HS-27A (cell line): ENCODE measurements around the gene KLLN.
A peak's percentile ranks its signal among the peaks of the same experiment; 100 is the strongest.
"Not testable (repeated sequence)": the region's sequence is repeated elsewhere in the genome, so short reads cannot be mapped to it uniquely, and the experiment has no call there.

Experiments
- DNase-seq: peaks from one replicate; pipeline ENCODE4 v3.0.0-alpha.2; 2012; ENCODE audit warnings: low read depth, missing footprints

The KLLN gene

DNA sequence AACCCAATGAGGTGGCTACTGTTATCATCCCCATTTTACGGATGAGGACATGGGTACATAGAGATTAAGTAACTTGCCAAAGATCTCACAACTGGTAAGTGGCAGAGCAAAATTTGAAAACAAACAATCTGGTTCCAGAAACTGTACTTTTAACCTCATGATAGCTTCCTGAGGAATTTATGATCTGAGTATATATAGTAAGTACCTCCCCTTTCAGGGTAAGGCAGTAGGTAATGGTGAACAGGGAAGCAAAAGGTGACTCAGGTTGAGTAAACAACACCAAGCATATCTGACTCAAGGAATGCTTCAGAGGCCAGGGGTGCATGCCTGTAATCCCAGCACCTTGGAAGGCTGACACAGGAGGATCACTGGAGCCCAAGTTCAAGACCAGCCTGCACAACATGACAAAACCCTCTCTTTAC, 21.1 kb downstream of the KLLN start:
- no peak for DNase-seq

DNA sequence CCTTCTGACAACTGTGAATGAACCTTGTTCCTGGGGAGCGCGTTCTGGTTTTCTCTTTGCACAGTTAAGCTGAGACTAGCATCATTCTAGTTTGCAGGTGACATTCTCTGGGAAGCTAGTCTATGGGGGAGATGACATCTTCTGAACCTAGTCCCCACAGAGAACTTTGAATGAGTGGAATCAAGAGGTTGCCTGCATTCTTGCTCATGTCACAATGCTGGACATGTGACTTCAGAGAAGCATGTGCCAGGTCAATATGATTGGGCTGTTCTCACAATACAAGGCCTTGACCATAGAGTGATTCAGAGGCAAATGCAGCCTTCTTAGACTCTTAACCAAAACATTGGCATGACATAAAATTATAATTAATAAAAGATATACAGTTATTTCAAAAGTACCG, 22.1 kb downstream of the KLLN start:
- DNase-seq, result no peak

DNA sequence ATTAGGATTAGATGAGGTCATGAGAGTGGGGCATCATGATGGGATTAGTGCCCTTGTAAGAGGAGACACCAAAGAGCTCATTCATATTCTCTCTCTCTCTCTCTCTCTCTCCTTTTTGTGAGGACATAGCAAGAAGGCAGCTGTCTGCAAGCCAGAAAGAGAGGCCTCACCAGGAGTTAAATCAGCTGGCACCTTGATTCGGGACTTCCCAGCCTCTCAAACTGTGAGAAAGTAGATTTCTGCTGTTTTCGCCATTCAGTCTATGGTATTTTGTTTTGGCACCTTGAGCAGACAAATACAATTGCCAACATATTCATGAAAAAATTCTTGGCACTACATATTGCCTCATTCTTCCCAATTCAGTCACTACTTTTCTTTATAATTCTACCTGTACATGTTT, 24.7 kb downstream of the KLLN start:
- no peak for DNase-seq

DNA sequence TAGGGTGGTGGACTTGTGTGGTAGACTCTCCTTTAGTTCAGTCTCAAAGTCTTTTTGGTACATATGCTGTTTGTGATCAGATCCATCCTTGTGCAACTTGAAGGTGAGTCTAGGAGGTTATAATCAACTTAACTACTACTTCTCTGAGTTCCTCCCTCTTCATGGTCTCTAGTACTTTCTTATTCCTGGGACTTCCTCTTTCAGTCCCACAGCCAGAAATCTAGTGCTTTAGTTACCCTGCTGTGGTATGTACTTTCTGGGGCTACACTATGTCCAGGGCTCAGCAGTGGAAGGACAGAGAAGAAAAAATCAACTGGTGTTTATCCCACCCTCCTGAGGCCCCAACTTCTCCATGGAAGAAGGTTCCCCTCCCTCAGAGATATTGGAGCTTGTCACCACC, 25.9 kb downstream of the KLLN start:
- no peak for DNase-seq

DNA sequence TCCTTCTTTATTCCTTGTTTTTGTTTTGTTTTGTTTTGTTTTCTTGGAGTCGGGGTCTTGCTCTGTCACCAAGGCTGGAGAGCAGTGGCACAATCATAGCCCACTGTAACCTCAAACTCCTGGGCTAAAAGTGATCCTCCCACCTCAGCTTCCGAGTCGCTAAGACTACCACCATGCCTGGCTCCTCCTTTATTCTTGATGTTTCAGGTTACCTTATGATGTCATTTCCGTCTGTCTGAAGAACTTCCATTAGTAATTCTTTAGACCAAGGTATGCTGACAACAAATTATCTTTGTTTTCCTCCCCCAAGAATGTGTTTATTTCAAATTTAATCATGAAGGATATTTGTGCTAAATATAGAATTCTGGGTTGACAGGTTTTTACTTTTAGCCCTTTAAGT, 27.2 kb downstream of the KLLN start:
- no peak for DNase-seq

DNA sequence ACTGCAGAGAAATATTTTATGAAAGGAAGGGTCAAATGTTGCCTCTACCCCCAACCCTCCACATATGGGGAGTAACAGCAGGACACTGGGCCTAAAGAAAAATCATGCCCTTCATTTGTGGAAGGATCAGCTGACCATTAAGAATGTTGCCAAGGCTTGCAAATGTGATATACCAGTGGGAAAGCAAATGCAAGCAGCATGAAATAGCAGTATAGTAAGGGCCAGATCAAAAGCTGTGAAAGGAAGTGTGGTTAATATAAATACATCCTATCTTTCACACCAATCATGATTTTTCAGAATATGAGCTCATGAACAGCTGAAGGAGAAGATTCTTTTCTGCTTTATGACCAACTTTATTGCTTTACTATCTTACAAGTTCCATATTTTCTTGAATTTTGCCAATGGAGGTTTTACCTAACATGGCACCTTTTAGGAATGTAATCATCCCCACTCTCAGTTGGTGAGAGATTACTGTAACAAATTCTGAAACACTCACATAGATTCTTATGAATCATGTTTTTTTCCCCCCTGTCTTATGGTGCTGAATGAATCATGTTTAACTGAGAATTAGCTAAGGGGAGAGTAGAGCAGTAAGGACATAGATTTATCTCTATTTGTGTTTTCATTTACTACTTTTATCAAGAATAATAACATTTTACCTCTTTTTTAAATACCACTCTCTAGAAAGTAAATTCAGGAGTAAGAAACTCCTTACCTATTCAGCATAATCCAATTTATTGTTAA, 33.2 kb downstream of the KLLN start:
- no peak for DNase-seq

DNA sequence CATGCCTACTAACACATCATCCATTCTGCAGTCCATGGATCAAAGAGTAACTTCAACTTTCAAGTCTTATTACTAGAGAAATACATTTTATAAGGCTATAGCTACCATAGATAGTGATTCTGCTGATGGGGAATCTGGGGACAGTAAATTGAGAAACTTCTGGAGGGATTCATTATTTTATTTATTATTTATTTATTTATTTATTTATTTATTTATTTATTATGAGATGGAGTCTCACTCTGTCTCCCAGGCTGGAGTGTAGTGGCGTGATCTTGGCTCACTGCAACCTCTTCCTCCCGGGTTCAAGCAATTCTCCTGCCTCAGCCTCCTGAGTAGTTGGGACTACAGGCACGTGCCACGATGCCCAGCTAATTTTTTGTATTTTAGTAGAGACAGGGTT, 34.3 kb downstream of the KLLN start:
- DNase-seq, result not testable (repeated sequence)

DNA sequence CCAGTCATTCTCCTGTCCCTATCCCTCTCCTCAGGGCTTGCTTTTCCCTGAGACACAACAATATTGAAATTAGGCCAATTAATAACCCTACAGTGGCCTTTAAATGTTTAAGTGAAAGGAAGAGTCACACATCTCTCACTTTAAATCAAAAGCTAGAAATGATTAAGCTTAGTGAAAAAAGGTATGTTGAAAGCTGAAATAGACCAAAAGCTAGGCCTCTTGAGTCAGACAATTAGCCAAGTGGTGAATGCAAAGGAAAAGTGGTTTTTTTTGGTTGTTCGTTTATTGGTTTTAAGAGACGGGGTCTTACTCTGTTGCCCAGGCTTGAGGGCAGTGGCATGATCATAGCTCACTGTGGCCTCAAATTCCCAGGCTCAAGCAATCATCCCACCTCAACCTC, 35.7 kb downstream of the KLLN start:
- DNase-seq, result no peak

DNA sequence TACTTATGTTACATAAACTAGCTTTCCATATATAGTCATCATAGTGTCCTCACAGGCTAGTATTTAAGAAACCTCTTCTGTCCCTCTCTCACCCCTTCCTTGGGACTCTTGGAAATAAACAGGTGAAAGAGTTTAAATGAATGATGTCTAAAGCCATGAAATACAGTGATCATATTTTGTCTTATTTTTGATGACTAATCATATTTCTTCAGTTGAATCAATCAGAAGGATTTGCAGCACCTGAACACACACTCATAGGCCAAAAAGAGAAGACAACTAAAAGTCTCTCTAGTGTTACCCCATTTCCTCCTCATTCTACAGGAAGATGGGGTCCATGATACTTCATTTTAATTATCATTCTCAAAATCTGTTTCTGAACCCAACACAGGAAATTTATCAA, 36.7 kb downstream of the KLLN start:
- DNase-seq, result no peak

DNA sequence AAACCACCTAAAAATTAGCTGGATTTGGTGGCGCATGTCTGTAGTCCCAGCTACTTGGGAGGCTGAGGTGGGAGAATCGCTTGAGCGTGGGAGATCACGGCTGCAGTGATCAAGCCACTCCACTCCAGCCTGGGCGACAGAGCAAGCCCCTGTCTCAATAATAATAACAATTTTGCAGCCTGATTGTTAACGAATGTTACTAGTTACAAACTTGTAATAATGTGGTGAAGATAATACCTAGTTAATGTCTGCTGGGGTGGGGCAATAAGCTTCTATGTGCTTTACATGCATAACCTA, 44.1 kb downstream of the KLLN start:
- no peak for DNase-seq

DNA sequence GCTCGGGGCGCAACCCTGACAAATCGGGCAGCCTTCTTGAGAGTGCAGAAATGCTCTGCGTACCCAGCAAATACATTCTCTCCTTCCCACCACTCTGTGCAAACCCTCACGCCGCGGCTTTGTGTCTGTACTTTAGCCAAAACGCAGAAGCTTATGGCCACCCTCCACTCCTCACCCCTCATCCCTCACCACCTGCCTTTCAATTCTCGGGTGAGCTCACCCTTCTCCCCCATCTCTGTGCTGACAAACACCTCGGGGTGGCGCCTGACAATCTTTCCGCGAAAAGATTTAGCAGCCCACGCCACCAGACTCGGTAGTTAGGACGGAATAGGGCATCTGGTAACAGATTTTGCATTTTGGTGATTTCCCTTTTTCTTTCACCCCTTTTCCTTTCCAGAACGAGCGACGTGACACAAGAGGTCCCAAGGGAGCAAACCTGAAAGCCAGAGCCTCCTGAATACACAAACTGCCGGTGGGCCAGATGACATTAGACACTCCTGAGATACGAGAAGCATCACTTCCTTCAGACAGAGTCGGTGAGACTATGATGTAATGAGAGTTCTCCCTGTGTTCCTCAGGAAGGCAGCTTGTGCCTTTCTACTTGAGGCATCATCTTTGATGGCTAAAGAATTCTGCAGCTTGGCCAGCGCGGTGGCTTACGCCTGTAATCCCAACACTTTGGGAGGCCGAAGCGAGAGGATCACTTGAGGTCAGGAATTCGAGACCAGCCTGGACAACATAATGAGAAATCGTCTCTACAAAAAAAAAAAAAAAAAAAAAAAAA, 44.6 kb downstream of the KLLN start:
- DNase-seq, result no peak

DNA sequence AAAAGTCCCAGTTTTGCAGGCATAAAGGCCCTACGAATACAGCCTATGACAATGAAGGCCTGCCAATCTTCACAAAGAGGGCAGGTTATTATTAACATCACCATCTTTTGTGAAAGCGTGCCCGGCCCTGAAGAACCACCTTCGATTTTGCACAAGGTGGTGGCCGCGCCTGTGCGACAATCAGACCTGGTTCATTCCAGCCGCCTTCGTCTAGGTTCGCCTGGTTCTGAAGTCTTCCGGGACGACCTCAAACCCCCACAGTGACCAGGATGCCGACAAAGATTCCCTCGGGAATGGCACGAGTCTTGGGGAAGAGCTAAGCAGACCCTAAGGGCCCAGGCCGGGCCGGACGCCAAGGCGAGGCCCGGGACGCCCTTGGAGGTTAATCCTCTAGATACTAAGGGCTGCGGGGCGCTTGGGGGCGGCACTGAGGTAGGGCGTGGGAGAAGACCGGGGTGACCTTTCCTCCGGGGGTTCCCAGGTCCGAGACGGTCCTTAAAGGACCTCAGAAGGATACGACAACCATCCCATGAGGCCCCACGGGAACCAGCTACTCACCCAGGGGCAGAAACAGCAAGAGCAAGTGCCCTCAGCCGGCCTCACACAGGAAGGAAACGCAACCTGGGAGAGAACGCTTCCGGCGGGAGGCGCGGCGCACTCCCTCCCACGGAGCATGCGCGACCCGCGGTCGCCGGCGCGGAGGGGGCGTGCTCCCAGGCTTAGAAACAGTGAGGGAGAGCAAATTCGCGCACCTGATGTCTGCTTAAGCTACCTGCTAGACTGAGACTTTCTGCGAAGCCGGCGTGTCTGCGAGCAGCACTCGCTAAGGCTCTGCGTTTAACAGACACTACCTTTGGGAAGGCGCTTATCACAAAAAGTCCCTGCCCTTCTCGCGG, 45.5 kb downstream of the KLLN start, which contains the start of gene ATAD1:
Gene ATAD1, minus strand, starts transcription at position 618 of the 896 bp plus-strand sequence. CDS start 3,627 bp downstream, outside the sequence.
- peak; percentile 49 for DNase-seq

DNA sequence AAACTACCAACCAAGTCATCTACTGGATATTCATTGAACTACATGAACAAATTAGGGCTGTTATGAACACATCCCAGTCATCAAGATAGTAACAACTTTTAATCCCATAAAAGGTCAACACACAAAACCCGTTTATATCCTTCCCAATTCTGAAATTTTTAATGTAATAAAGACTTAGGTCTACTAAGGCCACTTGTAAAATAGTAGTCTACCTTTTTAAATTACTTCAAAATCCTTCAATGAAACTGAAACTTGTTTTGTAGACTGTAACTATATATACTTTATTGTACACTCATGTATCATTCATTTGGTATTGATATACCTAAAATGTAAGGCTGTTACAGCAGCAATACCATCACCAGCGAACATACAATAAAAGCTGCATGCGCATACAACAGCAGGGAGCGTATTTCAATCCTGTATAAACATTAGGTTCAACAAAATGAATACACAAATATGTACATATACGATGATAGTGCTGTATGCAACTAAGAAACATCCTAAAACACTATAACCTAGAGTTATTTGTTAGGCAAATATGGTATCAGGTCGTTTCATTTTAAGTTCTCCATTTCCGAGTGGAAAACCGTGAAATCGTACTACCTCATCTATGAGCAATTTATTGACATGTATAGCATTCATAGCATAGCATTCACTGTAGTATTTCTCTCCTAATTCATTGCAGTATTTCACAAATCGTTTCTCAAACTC, 46.3 kb downstream of the KLLN start:
- no peak for DNase-seq

DNA sequence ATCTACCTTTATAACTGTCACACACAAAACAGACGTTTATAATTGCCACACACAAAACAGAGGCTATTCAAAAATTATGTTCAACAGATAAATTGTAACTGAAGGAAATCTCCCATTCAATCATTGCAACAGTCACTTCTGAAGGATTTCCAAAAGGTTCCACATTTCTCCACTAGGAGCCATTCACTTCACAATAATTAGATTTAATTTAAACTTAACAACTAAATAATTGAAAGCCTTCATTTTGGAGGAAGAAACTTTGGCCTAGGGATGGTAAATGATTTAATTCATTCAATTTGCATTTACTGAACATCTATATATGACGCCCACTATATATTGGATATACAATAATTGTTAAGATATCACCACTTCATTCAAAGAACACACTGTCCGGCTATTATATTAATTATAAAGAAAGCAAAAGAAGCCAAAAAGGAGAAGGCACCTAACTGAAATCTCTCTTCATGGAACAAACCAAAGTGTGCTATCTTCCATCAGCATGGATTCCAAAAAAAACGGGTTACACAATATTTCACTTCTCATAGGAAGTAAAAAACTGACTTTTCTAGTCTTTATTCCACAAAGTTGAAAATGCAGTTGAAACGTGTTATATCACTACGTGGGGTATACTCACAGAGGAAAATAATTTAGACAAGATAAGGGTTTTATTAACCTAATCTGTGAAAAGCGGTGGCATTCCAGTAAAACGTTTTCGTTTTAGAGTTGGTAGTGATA, 47.0 kb downstream of the KLLN start:
- no peak for DNase-seq
